GM18861 (cell line): ENCODE measurements around the gene SLC26A9.

Source experiments
- ATAC-seq: cut with Tn5 transposase; IDR thresholded peaks from one replicate; pipeline ENCODE4 v1.9.1; 2021; ENCODE audit not compliant: unreplicated experiment

Gene SLC26A9

DNA sequence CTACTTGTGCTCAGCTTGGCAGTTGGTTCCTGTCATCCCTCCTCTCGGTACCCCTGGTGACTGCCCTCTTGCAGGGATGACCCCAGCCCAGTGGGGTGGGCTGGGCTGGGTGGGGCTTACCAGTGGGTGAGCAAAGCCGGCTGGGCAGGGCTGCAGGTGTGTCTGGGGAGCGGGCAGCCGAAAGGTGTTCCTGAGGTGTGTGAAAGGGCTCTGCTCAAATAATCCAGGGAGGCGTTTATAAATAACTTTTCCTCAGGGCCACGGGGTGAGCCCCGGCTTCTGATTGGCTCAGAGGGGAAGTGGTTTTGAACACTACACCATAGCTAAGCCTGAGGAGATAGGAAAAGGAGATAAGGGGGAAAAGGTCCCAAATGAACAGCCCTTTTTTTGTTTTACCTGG is at the start of gene SLC26A9:
TSS of gene SLC26A9 (minus strand) at position 212 of the 400 bp plus-strand sequence. CDS start 7,636 bp downstream, outside the sequence.
- no peak for ATAC-seq

GRCh38 chr1:205992218-205992882 is 49.1 kb upstream of the SLC26A9 start:
- no peak for ATAC-seq

DNA sequence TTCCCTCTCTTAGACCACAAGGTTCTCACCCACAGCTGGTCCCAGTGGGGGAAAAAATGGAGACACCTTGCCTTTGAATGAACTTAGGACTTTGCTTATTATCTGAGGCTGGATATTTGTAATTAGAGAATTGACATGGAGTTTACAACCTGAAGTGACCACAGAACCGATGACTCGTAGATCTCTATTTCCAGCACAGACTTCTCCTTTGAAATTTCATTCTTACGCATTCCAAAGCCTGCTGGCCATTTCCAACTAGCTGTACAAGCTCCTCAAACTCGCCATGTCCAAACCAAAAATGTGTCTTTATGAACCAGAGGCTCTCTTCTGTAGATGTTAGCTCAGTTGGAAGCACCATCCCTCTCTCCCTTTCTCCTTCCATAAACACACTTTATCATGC is 48.0 kb upstream of the SLC26A9 start:
- no peak for ATAC-seq

DNA sequence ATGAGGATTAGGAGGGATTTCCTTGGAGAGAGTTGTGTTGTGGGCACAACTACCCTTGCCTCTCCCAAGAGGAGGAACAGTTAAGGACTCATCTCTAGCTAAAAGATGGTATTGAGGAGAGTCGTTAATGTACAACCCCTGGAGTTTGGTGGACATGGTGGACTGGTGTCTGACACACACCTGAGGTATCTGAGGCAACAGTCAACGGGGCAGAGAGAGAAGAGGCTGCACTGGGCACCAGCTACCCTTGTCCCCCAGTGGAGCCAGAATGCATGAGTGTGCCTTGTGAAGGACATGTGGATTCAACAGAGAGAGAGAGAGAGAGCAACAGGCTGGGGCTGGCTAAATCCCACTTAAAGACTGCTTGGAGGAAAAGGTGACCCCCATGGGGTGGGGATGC is 47.0 kb upstream of the SLC26A9 start:
- ATAC-seq: no peak

DNA sequence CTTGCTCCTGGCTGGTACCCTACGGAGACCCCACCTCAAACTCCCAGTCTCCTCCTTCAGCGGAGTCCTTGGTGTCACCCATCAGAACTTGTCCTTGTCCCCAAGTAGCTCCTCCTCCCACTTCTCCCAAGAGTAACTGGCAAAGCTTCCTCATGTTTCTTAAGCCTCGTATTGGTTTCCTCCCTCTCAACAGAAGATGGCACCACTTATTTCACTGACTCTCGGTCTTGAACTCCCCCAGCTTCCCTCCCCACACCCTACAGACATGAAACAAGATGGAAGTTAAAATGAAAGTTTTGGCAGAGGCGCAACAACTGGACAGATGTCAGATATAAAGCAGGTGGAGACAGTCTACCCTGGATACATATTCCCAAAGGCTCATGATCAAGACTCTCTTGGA is 46.5 kb upstream of the SLC26A9 start:
- ATAC-seq: no peak

GRCh38 chr1:205988585-205988995 is 45.3 kb upstream of the SLC26A9 start:
- ATAC-seq: no peak

GRCh38 chr1:205986861-205987260 is 43.6 kb upstream of the SLC26A9 start:
- no peak for ATAC-seq

GRCh38 chr1:205986292-205986691 is 43.0 kb upstream of the SLC26A9 start:
- no peak for ATAC-seq

DNA sequence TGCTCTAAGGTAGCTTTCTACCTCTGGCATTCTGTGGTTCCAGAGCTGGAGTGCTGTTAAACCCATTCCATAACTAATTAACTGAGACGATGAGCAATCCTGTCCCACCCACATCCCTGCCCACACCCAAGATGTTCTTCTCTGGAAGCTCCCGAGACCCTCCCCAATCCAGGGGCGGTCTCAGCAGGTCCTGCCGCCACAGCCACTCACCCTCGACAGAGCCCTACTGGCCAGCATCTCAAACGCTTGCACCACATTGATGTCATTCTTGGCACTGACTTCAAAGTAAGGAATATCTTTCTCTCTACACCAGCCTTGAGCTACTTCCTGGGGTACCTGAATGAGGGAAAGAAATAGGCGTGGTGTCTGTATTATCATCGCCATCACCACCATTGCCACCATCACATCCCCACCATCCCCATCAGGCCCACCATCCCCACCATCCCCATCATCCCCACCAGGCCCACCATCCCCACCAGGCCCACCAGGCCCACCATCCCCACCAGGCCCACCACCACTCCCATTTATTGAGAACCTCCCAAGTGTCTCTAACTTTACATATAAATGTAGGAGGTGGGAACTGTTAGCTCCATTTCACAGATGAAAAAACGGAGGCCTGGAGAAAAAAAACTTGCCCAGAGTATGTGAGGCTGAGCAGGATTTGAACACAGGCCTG is 42.2 kb upstream of the SLC26A9 start:
- no peak for ATAC-seq

- ATAC-seq: no peak
Measured at GRCh38 chr1:205983925-205984725, 40.9 kb upstream of the SLC26A9 start.

DNA sequence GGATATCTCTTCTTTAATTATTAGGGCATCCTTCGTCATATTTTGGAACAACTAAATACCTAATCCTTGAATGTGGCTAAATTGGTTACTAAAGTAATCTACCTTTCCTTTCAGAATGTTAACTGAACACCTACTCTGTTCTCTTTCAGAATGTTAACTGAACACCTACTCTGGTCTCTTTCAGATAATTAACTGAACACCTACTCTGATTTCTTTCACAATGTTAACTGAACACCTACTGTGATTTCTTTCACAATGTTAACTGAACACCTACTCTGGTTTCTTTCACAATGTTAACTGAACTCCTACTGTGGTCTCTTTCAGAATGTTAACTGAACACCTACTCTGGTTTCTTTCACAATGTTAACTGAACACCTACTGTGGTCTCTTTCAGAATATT is 38.0 kb upstream of the SLC26A9 start:
- no peak for ATAC-seq

DNA sequence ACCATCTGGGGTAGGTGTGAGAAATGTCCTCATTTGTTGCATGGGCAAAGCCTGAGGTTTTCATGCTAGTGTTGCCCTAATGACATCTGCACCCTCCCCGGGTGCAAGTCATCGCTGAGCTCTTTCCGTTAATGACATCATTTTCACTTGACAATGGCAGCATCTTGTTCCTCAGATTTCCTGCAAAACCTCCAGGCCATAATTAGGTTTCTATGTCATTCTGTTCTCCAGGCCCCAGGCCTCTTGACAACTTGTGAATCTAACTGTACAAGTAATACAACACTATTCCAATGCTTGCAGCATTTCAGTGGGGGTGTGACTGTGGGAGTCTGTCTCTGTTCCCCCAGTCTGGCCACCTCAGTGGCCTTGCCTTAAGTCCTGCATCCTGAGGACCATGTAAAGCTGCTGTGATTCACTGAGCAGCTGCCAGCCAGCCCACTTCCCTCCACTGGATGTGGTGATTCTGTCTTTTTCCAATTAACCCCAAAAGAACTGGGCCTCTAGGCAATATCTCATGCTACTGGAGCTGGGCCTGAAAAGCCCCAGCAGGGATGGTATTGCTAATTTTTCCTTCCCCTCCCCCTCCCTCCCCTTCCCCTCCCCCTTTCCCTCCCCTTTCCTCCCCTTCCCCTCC is 37.1 kb upstream of the SLC26A9 start:
- ATAC-seq: no peak

GRCh38 chr1:205979301-205979700 is 36.0 kb upstream of the SLC26A9 start:
- ATAC-seq: no peak

- no peak for ATAC-seq
Measured at GRCh38 chr1:205978676-205979075, 35.4 kb upstream of the SLC26A9 start.

- no peak for ATAC-seq
Measured at GRCh38 chr1:205977402-205978014, 34.3 kb upstream of the SLC26A9 start.

DNA sequence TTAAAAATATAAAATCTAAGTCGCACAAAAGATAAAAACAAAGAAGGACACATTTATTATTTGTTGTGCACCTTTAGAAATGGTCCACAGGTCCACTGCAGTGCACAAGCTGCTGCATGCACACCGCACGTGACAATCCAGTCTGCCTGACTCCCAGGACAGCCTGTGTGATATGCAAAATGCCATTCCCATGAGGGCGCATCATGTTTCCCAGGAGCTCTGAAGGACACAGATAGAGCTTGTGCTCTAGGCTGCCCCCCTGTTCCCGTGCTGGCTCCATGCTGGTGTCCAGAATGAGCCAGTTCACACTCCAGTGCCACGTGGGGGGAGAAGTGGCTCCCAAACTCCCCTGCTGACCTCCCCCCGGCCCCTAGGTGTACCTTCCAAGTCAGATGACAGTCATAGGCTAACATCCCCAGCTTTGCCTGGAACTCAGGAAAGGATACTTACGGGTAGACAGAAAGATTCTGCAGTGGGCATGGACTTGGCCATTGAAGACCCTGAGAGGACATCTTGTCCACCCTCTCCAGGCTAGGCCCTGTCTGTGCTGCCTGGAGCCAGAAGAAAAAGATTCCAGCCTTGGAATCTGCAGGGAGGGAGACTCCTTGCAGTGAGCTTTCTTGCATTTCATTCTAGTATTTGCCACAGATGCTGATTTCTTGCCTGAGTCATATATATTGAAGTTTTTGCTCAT is 33.6 kb upstream of the SLC26A9 start:
- no peak for ATAC-seq

- no peak for ATAC-seq
Measured at GRCh38 chr1:205976036-205976435, 32.8 kb upstream of the SLC26A9 start.

GRCh38 chr1:205975387-205975998 is 32.2 kb upstream of the SLC26A9 start:
- no peak for ATAC-seq

- no peak for ATAC-seq
Measured at GRCh38 chr1:205974712-205975111, 31.5 kb upstream of the SLC26A9 start.
